ENCODE measurements around the gene MEGF10. TPM values are rescaled to one million over a fixed set of nuclear protein-coding genes. Genes with fewer than 3 reads are reported as not detected.
"Not testable (repeated sequence)": the region's sequence is repeated elsewhere in the genome, so short reads cannot be mapped to it uniquely, and the experiment has no call there.

Gene MEGF10
- 77.8 TPM for total RNA-seq

DNA sequence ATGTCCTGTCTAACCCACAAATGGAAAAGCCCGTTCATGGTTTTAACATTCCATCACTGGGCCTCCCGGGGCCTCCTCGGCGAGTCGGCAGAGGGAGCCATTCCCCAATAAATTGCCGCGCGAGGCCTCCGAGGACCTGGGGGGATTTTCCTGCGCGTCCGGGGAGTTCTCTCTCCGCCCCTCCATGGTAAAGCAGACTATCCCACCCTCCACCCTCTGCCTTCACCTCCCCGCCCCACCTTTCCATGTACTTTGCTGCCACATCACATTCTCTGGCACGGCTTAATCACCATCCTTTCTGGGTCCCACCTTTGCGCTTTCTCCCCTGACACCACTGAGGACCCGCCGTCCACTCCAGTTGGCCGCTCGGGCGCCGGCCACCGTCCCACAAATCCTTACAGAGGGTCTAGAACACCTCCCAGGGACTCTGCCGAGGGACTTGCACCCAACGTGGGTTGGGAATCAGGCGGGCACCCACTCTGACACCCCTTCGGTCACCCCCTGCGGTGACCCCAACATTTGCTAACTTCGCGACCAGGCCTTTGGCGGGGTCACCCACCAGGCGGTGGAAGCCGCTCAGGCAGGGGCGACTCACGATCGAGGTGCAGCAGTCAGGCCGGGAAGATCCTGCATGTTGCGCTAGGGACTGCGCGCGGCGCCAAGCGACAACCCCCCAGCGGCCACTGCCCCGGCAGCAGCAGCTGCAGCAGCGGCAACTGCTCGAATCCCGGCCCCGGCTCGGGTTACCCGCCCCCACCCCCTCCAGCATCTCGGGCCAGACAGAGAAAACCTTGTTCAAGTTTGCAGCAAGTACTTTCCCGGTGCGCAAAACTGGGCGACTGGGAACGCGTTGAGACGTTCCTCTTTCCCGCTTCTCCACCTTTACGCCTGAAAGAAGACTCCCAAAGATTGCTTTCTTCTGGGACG is at the start of gene MEGF10:
Gene MEGF10, plus strand, starts transcription at position 778 of the 927 bp plus-strand sequence. CDS start 40,513 bp downstream, outside the sequence.
- peak within 1 kb of the TSS; percentile 72 to 87 (median 80) for H3K9ac ChIP-seq (ENCODE audit: low read depth in 1 of 3, low read length in 3 of 3)
- peak within 1 kb of the TSS; percentile 71 to 87 (median 79) for H3K4me3 ChIP-seq (ENCODE audit: low read length in 3 of 3)
- H3K9me3 ChIP-seq (ENCODE audit: control insufficient read depth in 3 of 3, low read length in 3 of 3): no peaks in the 10 kb centered on the region
- H3K4me1 ChIP-seq (ENCODE audit: control insufficient read depth in 3 of 3, insufficient read depth in 3 of 3, low read length in 3 of 3): peaks cover 0 to 13% (median 6%) of the 10 kb centered on the region in 3 donors
- H3K27me3 ChIP-seq (ENCODE audit: control insufficient read depth in 3 of 3, insufficient read depth in 3 of 3, low read length in 3 of 3): peaks cover 4 to 8% (median 5%) of the 10 kb centered on the region in 3 donors
- no peaks in the 10 kb centered on the region for H3K36me3 ChIP-seq (ENCODE audit: control insufficient read depth in 3 of 3, insufficient read depth in 3 of 3, low read length in 3 of 3)
- H3K27ac ChIP-seq (ENCODE audit: low read depth, low read length): peak within 1 kb of the TSS; percentile 31

DNA sequence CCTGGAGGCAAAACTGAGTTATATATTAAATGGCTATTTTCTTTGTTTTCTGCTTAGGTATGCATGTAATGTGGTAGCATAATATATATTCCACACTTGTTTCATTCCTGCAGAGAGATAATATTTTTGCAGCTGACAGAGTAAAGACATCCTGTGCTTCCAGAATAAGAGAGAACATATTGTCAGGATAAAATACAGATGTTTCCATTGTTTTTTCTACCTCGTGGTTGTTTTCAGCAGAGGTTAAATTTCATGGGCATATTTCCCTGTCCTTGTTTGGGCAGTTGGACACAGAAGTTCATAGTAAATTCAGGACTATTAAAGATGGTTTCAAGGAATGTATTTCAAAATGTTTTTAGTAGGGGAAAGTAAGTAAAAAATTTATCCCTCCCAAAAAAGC is 47.6 kb upstream of the MEGF10 start:
- no peaks in the 10 kb centered on the region for H3K36me3 ChIP-seq (ENCODE audit: control insufficient read depth in 3 of 3, insufficient read depth in 3 of 3, low read length in 3 of 3)
- no peak overlapping the region for H3K27ac ChIP-seq (ENCODE audit: low read depth, low read length)
- no peak overlapping the region for H3K4me3 ChIP-seq (ENCODE audit: low read length in 3 of 3)
- peaks cover 0 to 6% (median 3%) of the 10 kb centered on the region in 3 donors for H3K9me3 ChIP-seq (ENCODE audit: control insufficient read depth in 3 of 3, low read length in 3 of 3)
- H3K4me1 ChIP-seq (ENCODE audit: control insufficient read depth in 3 of 3, insufficient read depth in 3 of 3, low read length in 3 of 3): no peaks in the 10 kb centered on the region
- no peaks in the 10 kb centered on the region for H3K27me3 ChIP-seq (ENCODE audit: control insufficient read depth in 3 of 3, insufficient read depth in 3 of 3, low read length in 3 of 3)
- no peak overlapping the region for H3K9ac ChIP-seq (ENCODE audit: low read depth in 1 of 3, low read length in 3 of 3)

DNA sequence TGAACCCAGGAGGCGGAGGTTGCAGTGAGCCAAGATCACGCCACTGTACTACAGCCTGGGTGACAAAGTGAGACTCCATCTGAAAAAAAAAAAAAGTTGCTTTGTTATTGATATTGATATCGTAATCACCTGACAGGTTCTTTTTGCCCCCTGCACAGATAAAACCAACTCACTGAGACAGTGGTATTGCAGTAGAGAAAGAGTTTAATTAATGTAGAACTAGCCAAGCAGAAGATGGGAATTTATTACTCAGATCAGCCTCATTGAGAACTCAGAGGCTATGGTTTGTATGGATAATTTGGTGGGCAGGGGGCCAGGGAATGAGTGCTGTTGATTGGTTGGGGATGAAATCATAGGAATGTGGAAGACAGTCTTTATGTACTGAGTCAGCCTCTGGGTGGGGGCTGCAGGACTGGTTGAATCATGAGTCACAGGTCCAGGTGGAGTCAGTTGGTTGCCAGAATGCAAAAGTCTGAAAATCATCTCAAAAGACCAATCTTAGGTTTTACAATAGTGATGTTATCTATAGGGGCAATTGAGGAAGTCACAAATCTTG is 35.8 kb upstream of the MEGF10 start:
- Histone ChIP-seq H3K9me3 (ENCODE audit: control insufficient read depth in 3 of 3, low read length in 3 of 3) (peaks cover 0 to 6% (median 2%) of the 10 kb centered on the region in 3 donors), H3K4me3 (ENCODE audit: low read length in 3 of 3) (no peak overlapping the region), H3K36me3 (ENCODE audit: control insufficient read depth in 3 of 3, insufficient read depth in 3 of 3, low read length in 3 of 3) (no peaks in the 10 kb centered on the region), H3K27ac (ENCODE audit: low read depth, low read length) (no peak overlapping the region), H3K9ac (ENCODE audit: low read depth in 1 of 3, low read length in 3 of 3) (no peak overlapping the region), H3K27me3 (ENCODE audit: control insufficient read depth in 3 of 3, insufficient read depth in 3 of 3, low read length in 3 of 3) (no peaks in the 10 kb centered on the region), H3K4me1 (ENCODE audit: control insufficient read depth in 3 of 3, insufficient read depth in 3 of 3, low read length in 3 of 3) (no peaks in the 10 kb centered on the region)

- H3K27ac ChIP-seq (ENCODE audit: low read depth, low read length): no peak overlapping the region
- no peak overlapping the region for H3K4me3 ChIP-seq (ENCODE audit: low read length in 3 of 3)
Measured at GRCh38 chr5:127256886-127257597, 33.6 kb upstream of the MEGF10 start.

GRCh38 chr5:127260686-127261085 is 29.9 kb upstream of the MEGF10 start:
- no peaks in the 10 kb centered on the region for H3K36me3 ChIP-seq (ENCODE audit: control insufficient read depth in 3 of 3, insufficient read depth in 3 of 3, low read length in 3 of 3)
- H3K27me3 ChIP-seq (ENCODE audit: control insufficient read depth in 3 of 3, insufficient read depth in 3 of 3, low read length in 3 of 3): no peaks in the 10 kb centered on the region
- no peaks in the 10 kb centered on the region for H3K4me1 ChIP-seq (ENCODE audit: control insufficient read depth in 3 of 3, insufficient read depth in 3 of 3, low read length in 3 of 3)
- H3K9me3 ChIP-seq (ENCODE audit: control insufficient read depth in 3 of 3, low read length in 3 of 3): peaks cover 0 to 3% (median 0%) of the 10 kb centered on the region in 3 donors
- no peak overlapping the region for H3K27ac ChIP-seq (ENCODE audit: low read depth, low read length)
- no peak overlapping the region for H3K4me3 ChIP-seq (ENCODE audit: low read length in 3 of 3)
- no peak overlapping the region for H3K9ac ChIP-seq (ENCODE audit: low read depth in 1 of 3, low read length in 3 of 3)

More at GRCh38 chr5:127256886-127257597, 33.6 kb upstream of the MEGF10 start:
- no peaks in the 10 kb centered on the region for H3K4me1 ChIP-seq (ENCODE audit: control insufficient read depth in 3 of 3, insufficient read depth in 3 of 3, low read length in 3 of 3)
- H3K9ac ChIP-seq (ENCODE audit: low read depth in 1 of 3, low read length in 3 of 3): no peak overlapping the region
- peaks cover 0 to 6% (median 2%) of the 10 kb centered on the region in 3 donors for H3K9me3 ChIP-seq (ENCODE audit: control insufficient read depth in 3 of 3, low read length in 3 of 3)
- H3K36me3 ChIP-seq (ENCODE audit: control insufficient read depth in 3 of 3, insufficient read depth in 3 of 3, low read length in 3 of 3): no peaks in the 10 kb centered on the region
- H3K27me3 ChIP-seq (ENCODE audit: control insufficient read depth in 3 of 3, insufficient read depth in 3 of 3, low read length in 3 of 3): no peaks in the 10 kb centered on the region

GRCh38 chr5:127265473-127265872 is 25.1 kb upstream of the MEGF10 start:
- not testable (repeated sequence) for H3K27ac ChIP-seq (ENCODE audit: low read depth, low read length); H3K9me3 ChIP-seq (ENCODE audit: control insufficient read depth in 3 of 3, low read length in 3 of 3); H3K9ac ChIP-seq (ENCODE audit: low read depth in 1 of 3, low read length in 3 of 3); H3K27me3 ChIP-seq (ENCODE audit: control insufficient read depth in 3 of 3, insufficient read depth in 3 of 3, low read length in 3 of 3); H3K4me1 ChIP-seq (ENCODE audit: control insufficient read depth in 3 of 3, insufficient read depth in 3 of 3, low read length in 3 of 3); H3K36me3 ChIP-seq (ENCODE audit: control insufficient read depth in 3 of 3, insufficient read depth in 3 of 3, low read length in 3 of 3); H3K4me3 ChIP-seq (ENCODE audit: low read length in 3 of 3)

- not testable (repeated sequence) for H3K9ac ChIP-seq (ENCODE audit: low read depth in 1 of 3, low read length in 3 of 3); H3K4me1 ChIP-seq (ENCODE audit: control insufficient read depth in 3 of 3, insufficient read depth in 3 of 3, low read length in 3 of 3); H3K36me3 ChIP-seq (ENCODE audit: control insufficient read depth in 3 of 3, insufficient read depth in 3 of 3, low read length in 3 of 3); H3K27me3 ChIP-seq (ENCODE audit: control insufficient read depth in 3 of 3, insufficient read depth in 3 of 3, low read length in 3 of 3); H3K4me3 ChIP-seq (ENCODE audit: low read length in 3 of 3); H3K27ac ChIP-seq (ENCODE audit: low read depth, low read length); H3K9me3 ChIP-seq (ENCODE audit: control insufficient read depth in 3 of 3, low read length in 3 of 3)
Measured at GRCh38 chr5:127268342-127268741, 22.3 kb upstream of the MEGF10 start.

- H3K27me3 ChIP-seq (ENCODE audit: control insufficient read depth in 3 of 3, insufficient read depth in 3 of 3, low read length in 3 of 3); H3K27ac ChIP-seq (ENCODE audit: low read depth, low read length); H3K36me3 ChIP-seq (ENCODE audit: control insufficient read depth in 3 of 3, insufficient read depth in 3 of 3, low read length in 3 of 3); H3K9ac ChIP-seq (ENCODE audit: low read depth in 1 of 3, low read length in 3 of 3); H3K4me1 ChIP-seq (ENCODE audit: control insufficient read depth in 3 of 3, insufficient read depth in 3 of 3, low read length in 3 of 3); H3K4me3 ChIP-seq (ENCODE audit: low read length in 3 of 3); H3K9me3 ChIP-seq (ENCODE audit: control insufficient read depth in 3 of 3, low read length in 3 of 3): not testable (repeated sequence)
Measured at GRCh38 chr5:127270713-127271112, 19.9 kb upstream of the MEGF10 start.

DNA sequence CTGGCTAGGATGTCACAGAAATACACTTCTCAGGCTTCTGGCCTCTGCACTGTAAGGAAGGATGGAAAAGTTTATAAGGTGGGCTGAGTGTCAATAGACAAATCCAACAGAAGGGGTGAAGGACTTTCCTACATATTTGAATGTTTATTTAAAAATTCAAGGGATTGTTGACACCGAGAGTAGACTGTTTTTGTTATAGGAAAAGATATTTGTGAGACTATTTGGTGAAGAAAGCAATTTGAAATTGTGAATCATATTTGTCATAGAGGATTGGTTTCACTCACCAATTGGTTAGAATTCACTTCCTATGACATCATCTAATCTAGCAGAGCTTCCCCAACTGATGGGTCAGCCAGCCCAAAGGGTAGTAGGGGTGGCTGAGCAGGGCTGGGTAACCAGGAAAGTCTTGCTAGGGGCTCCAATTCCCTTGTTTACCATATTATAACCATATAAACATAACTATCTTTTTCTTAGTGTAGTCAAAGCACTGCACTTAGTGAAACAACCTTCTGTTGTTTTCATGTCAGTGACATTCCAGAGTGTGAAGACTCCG is 14.9 kb upstream of the MEGF10 start:
- H3K27ac ChIP-seq (ENCODE audit: low read depth, low read length): no peak overlapping the region
- H3K4me3 ChIP-seq (ENCODE audit: low read length in 3 of 3): no peak overlapping the region
- no peak overlapping the region for H3K9ac ChIP-seq (ENCODE audit: low read depth in 1 of 3, low read length in 3 of 3)
- no peaks in the 10 kb centered on the region for H3K36me3 ChIP-seq (ENCODE audit: control insufficient read depth in 3 of 3, insufficient read depth in 3 of 3, low read length in 3 of 3)
- no peaks in the 10 kb centered on the region for H3K4me1 ChIP-seq (ENCODE audit: control insufficient read depth in 3 of 3, insufficient read depth in 3 of 3, low read length in 3 of 3)
- no peaks in the 10 kb centered on the region for H3K27me3 ChIP-seq (ENCODE audit: control insufficient read depth in 3 of 3, insufficient read depth in 3 of 3, low read length in 3 of 3)
- no peaks in the 10 kb centered on the region for H3K9me3 ChIP-seq (ENCODE audit: control insufficient read depth in 3 of 3, low read length in 3 of 3)

Measured in skeletal muscle tissue (tissue), 4 donors.